ENCODE results near the gene KREMEN1. TPM values are rescaled to one million over a fixed set of nuclear protein-coding genes. Genes with fewer than 3 reads are reported as not detected.
A peak's percentile ranks its signal among the peaks of the same experiment; 100 is the strongest.
"Not testable (repeated sequence)": the region's sequence is repeated elsewhere in the genome, so short reads cannot be mapped to it uniquely, and the experiment has no call there.

KREMEN1 gene
- polyA plus RNA-seq, 1 donor = 26.3 TPM

DNA sequence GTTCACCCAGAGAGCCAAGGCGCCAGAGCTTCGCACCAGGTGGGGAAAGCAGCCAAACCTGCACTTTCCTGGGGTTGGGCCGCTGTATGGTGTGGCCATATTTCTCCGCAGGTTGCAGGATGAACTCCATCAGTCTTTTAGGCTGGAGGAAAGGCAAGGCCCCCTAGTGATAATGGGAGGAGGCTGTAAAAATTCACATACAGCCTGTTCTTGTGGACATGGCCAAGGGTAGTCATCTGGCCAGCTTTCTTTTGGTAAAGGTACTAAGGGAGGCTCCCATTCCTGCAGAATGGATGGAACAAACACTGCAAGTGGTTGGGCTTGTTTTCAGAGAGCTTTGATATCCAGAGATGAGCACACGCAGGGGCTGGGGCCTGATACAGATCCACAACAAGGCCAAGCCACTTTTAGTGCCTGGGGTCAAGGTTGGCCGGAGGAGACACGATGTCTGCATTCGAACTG, 40.8 kb upstream of the KREMEN1 start:
- DNase-seq = no peak
- peak overlapping the region; percentile 63 for H3K27ac ChIP-seq (ENCODE audit: low read length)

DNA sequence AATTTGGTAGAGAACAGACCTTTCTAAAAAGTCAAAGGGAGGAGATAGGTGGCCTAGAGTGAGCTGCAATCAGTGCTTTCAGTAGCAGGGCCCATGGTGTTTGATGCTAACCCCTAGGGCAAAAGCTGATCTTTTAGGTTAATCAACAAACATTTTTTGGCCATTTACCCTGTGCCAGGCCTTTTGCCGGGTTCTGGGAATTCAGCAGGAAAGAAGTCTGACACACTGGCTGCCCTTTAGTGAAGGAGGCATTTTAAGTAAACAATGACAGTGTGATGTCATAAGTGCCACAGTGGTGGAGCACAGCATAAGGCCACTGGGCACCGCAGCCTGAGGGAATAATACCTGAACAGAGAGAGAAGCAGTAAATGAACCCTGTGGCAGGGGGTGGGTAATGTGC, 40.3 kb upstream of the KREMEN1 start:
- H3K27ac ChIP-seq (ENCODE audit: low read length) = no peak overlapping the region

More for the DNA sequence above, 40.8 kb upstream of the KREMEN1 start:
- Histone ChIP-seq H3K36me3 (ENCODE audit: control insufficient read depth, insufficient read depth, low read length) (no peaks in the 10 kb centered on the region), H3K27me3 (ENCODE audit: control insufficient read depth, insufficient read depth, low read length) (no peaks in the 10 kb centered on the region), H3K4me3 (ENCODE audit: low read length) (no peak overlapping the region), H3K9me3 (ENCODE audit: control insufficient read depth, low read depth, low read length) (no peaks in the 10 kb centered on the region), H3K4me1 (ENCODE audit: control insufficient read depth, insufficient read depth, low read length) (peaks cover 43% of the 10 kb centered on the region)
- no CpG with 5 or more reads among the region's 8 CpGs for WGBS (ENCODE audit: insufficient coverage, low lambda C conversion rate)

DNA sequence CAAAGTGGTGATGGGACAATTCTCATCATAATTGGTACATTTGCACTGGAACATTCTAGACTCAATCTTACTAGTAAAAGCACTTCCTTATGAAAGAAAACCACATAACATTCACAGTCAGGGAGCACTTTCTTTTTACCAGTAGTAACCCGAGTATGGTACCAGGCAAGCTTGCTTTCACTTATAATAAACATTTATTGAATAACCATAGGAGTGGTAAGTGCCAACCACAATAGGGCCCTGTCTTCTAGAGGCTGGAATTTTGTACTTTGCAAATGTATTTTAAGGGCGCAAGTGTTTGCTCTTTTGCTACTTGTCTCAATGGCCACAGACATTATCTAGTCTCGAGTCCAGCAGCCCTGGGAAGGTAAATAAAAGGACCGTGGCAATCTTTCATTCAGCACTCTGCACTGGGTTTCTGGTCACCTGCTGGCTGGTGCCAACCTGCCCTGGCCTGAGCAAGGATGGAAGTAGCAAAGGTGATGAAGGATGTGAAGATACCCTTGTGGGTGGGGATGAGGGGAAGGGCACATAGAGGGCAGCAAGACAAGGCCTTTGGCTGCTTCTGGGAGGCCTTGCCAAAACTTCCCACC, 35.4 kb upstream of the KREMEN1 start:
- no peak overlapping the region for H3K27ac ChIP-seq (ENCODE audit: low read length)
- peaks cover 6% of the 10 kb centered on the region for H3K4me1 ChIP-seq (ENCODE audit: control insufficient read depth, insufficient read depth, low read length)
- peaks cover 3% of the 10 kb centered on the region for H3K36me3 ChIP-seq (ENCODE audit: control insufficient read depth, insufficient read depth, low read length)
- no peak overlapping the region for H3K4me3 ChIP-seq (ENCODE audit: low read length)
- no peak for DNase-seq
- no peaks in the 10 kb centered on the region for H3K9me3 ChIP-seq (ENCODE audit: control insufficient read depth, low read depth, low read length)
- no CpG with 5 or more reads among the region's 4 CpGs for WGBS (ENCODE audit: insufficient coverage, low lambda C conversion rate)
- H3K27me3 ChIP-seq (ENCODE audit: control insufficient read depth, insufficient read depth, low read length) = no peaks in the 10 kb centered on the region

More for the DNA sequence above, 40.3 kb upstream of the KREMEN1 start:
- DNase-seq = no peak
- Histone ChIP-seq H3K36me3 (ENCODE audit: control insufficient read depth, insufficient read depth, low read length) (no peaks in the 10 kb centered on the region), H3K4me1 (ENCODE audit: control insufficient read depth, insufficient read depth, low read length) (peaks cover 43% of the 10 kb centered on the region), H3K27me3 (ENCODE audit: control insufficient read depth, insufficient read depth, low read length) (no peaks in the 10 kb centered on the region), H3K9me3 (ENCODE audit: control insufficient read depth, low read depth, low read length) (no peaks in the 10 kb centered on the region), H3K4me3 (ENCODE audit: low read length) (no peak overlapping the region)
- WGBS (ENCODE audit: insufficient coverage, low lambda C conversion rate) = no CpG with 5 or more reads among the region's 2 CpGs

DNA sequence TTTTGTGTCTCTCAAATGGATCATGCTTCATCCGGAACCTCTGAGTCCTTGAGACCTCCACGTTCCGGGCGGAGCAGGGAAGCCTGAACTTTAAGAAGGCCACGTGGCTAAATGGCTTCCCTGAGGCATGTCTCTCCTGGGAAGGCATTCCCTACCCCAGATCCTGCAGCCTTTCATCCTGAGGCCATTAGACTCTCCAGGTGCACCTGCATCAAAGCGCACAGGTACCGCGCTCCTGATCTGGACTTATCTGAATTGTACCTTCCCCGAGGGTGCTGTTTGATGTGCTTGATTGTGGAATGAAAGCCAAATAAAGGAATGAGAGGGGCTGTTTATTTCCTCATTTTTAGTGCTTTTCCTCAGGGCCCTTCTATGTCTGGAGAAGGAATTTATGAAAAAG, 33.7 kb upstream of the KREMEN1 start:
- DNase-seq = peak in 1 of 2 donors; percentile 43
- no peaks in the 10 kb centered on the region for H3K9me3 ChIP-seq (ENCODE audit: control insufficient read depth, low read depth, low read length)
- no peaks in the 10 kb centered on the region for H3K27me3 ChIP-seq (ENCODE audit: control insufficient read depth, insufficient read depth, low read length)
- peaks cover 11% of the 10 kb centered on the region for H3K36me3 ChIP-seq (ENCODE audit: control insufficient read depth, insufficient read depth, low read length)
- H3K4me1 ChIP-seq (ENCODE audit: control insufficient read depth, insufficient read depth, low read length) = peaks cover 3% of the 10 kb centered on the region
- H3K4me3 ChIP-seq (ENCODE audit: low read length) = no peak overlapping the region
- WGBS (ENCODE audit: insufficient coverage, low lambda C conversion rate) = no CpG with 5 or more reads among the region's 9 CpGs
- peak overlapping the region; percentile 1 for H3K27ac ChIP-seq (ENCODE audit: low read length)

DNA sequence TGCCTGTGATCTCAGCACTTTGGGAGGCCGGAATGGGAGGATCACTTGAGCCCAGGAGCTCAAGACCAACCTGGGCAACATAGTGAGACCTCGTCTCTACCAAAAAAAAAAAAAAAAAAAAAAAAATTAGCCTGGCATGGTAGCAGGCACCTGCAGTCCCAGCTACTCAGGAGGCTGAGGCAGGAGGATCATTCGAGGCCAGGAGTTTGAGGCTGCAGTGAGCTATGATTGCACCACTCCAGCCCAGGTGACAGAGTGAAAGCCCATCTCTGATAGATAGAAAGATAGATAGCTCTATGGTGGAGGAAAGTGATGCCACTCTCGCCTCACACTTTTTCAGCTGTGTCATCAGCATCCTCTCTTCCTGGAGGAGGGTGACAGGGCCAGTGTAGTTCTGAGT, 33.2 kb upstream of the KREMEN1 start:
- peaks cover 16% of the 10 kb centered on the region for H3K36me3 ChIP-seq (ENCODE audit: control insufficient read depth, insufficient read depth, low read length)
- not testable (repeated sequence) for H3K4me3 ChIP-seq (ENCODE audit: low read length); H3K9me3 ChIP-seq (ENCODE audit: control insufficient read depth, low read depth, low read length); H3K27ac ChIP-seq (ENCODE audit: low read length); H3K4me1 ChIP-seq (ENCODE audit: control insufficient read depth, insufficient read depth, low read length); DNase-seq; H3K27me3 ChIP-seq (ENCODE audit: control insufficient read depth, insufficient read depth, low read length)
- WGBS (ENCODE audit: insufficient coverage, low lambda C conversion rate) = 100% methylated on average over 1 of the region's 4 CpGs

DNA sequence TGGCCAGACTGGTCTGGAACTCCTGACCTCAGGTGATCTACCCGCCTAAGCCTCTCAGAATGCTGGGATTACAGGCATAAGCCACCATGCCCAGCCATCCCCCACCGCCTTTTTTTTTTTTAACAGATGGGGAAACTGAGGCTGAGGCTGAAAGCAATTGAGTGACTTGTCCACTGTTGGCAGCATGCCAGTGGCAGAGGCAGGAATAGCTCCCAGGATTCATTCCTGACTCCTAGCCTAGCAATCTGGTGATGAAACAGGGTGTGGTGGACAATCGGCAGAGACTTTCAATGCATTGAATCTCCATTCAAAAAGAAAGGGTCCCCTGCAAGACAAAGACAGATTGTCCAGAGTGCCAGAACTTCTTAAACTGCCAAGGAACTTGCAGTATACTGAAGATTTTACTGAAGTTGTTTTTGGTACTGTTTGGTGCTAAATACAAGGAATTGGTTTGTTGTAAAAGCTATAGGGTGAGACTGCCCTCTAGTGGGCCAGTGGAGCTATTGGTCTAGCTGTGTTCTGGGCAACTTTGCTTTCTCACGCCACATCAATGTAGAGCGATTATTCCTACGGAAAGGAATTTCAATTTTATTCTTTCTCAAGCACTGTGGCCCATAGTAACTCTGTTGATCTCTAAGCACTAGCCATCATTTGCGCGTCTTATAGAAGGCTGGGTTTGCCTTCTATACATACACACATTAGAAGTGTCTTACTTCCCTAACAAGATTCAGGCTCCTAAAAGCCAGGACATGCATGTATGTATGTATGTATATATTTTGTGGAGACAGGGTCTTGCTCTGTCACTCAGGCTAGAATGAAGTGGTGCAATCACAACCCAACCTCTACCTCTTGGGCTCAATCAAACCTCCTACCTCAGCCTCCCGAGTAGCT, 32.2 kb upstream of the KREMEN1 start:
- no peak overlapping the region for H3K27ac ChIP-seq (ENCODE audit: low read length)
- DNase-seq = peak; percentile 61 to 71
- no peaks in the 10 kb centered on the region for H3K27me3 ChIP-seq (ENCODE audit: control insufficient read depth, insufficient read depth, low read length)
- no peaks in the 10 kb centered on the region for H3K9me3 ChIP-seq (ENCODE audit: control insufficient read depth, low read depth, low read length)
- no CpG with 5 or more reads among the region's 9 CpGs for WGBS (ENCODE audit: insufficient coverage, low lambda C conversion rate)
- H3K4me3 ChIP-seq (ENCODE audit: low read length) = no peak overlapping the region
- H3K4me1 ChIP-seq (ENCODE audit: control insufficient read depth, insufficient read depth, low read length) = peaks cover 3% of the 10 kb centered on the region
- H3K36me3 ChIP-seq (ENCODE audit: control insufficient read depth, insufficient read depth, low read length) = peaks cover 20% of the 10 kb centered on the region

DNA sequence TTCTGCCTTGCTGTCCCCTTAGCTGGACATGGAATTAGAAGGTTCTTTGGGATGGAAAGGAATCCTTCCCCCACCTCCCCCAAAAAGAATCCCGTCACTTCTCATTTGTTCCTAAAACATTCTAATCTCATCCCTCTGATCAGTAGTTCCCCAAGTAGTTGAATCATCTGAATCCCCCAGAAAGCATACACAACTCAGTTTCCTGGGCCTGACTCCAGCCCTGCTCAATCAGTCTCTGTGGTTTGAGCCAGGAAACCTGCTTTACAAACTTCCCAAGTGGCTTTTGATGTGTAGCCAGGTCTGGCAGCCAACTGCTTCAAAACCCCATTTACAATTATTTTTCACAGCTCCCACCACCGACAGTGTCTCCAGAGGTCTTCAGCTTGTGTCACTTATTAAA, 31.4 kb upstream of the KREMEN1 start:
- Histone ChIP-seq H3K4me1 (ENCODE audit: control insufficient read depth, insufficient read depth, low read length) (peaks cover 3% of the 10 kb centered on the region), H3K4me3 (ENCODE audit: low read length) (no peak overlapping the region), H3K36me3 (ENCODE audit: control insufficient read depth, insufficient read depth, low read length) (peaks cover 28% of the 10 kb centered on the region), H3K27ac (ENCODE audit: low read length) (no peak overlapping the region), H3K9me3 (ENCODE audit: control insufficient read depth, low read depth, low read length) (no peaks in the 10 kb centered on the region), H3K27me3 (ENCODE audit: control insufficient read depth, insufficient read depth, low read length) (no peaks in the 10 kb centered on the region)
- no peak for DNase-seq
- no CpG with 5 or more reads among the region's 2 CpGs for WGBS (ENCODE audit: insufficient coverage, low lambda C conversion rate)

DNA sequence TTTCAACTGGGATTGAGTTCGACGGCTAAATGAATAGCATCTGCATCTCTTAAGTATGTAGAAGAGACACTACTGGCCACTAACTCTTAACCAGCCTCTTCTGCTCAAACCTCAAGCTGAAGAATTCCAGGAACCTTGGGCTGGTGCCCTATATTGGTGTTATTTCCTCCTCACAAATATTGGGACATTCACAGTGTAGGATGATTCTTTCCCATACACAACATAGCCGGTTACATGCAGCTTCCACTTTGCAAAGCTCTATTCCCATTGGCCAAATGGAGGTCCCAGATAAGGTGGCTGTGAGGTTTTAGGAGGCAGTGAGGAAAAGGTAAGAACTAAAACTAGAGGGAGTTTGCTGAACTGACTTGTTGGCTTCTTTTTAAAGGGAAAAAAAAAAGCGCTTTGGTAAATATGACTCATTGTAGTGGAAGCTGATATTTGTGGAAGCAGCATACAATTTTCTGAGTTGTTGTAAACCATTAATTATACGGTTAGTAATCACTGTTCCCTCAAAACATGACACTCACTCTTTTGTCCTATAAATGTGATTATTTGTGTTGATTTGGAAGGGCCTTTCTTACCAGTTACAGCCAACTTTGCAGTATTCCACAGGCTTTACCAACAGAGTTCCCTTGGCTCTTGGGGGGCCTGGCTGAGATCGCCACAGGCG, 28.8 kb upstream of the KREMEN1 start:
- H3K4me1 ChIP-seq (ENCODE audit: control insufficient read depth, insufficient read depth, low read length) = no peaks in the 10 kb centered on the region
- H3K9me3 ChIP-seq (ENCODE audit: control insufficient read depth, low read depth, low read length) = no peaks in the 10 kb centered on the region
- 100% methylated on average over 1 of the region's 7 CpGs for WGBS (ENCODE audit: insufficient coverage, low lambda C conversion rate)
- no peaks in the 10 kb centered on the region for H3K27me3 ChIP-seq (ENCODE audit: control insufficient read depth, insufficient read depth, low read length)
- no peak overlapping the region for H3K27ac ChIP-seq (ENCODE audit: low read length)
- H3K4me3 ChIP-seq (ENCODE audit: low read length) = no peak overlapping the region
- peaks cover 54% of the 10 kb centered on the region for H3K36me3 ChIP-seq (ENCODE audit: control insufficient read depth, insufficient read depth, low read length)
- no peak for DNase-seq

DNA sequence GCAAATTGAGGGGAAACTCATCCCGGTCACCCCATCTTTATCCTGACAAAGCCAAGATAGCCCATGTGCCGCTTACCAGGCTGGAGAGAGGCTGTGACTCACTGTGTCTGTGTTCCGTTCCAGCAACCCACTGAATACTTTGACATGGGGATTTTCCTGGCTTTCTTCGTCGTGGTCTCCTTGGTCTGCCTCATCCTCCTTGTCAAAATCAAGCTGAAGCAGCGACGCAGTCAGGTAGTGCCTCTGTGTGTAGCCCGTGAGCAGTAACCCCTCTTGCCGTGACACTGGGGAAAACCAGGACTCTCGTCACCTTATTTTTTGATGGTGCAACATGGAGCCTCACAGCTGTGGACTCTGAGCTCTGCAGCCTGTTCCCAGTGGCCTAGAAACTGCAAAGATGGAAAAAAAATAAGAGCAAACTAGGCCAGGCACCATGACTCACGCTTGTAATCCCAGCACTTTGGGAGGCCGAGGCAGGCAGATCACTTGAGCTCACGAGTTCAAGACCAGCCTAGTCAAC, 28.1 kb upstream of the KREMEN1 start:
- no peak for DNase-seq
- no peaks in the 10 kb centered on the region for H3K4me1 ChIP-seq (ENCODE audit: control insufficient read depth, insufficient read depth, low read length)
- H3K27ac ChIP-seq (ENCODE audit: low read length) = no peak overlapping the region
- H3K9me3 ChIP-seq (ENCODE audit: control insufficient read depth, low read depth, low read length) = no peaks in the 10 kb centered on the region
- peaks cover 61% of the 10 kb centered on the region for H3K36me3 ChIP-seq (ENCODE audit: control insufficient read depth, insufficient read depth, low read length)
- no peaks in the 10 kb centered on the region for H3K27me3 ChIP-seq (ENCODE audit: control insufficient read depth, insufficient read depth, low read length)
- no peak overlapping the region for H3K4me3 ChIP-seq (ENCODE audit: low read length)
- WGBS (ENCODE audit: insufficient coverage, low lambda C conversion rate) = no CpG with 5 or more reads among the region's 13 CpGs
